ENCODE measurements around the gene XPNPEP1.

GRCh38 chr10:109926061-109926745, 2.9 kb upstream of the XPNPEP1 start:
- TF ChIP-seq CTCF (conservative IDR thresholded peaks at IDR 0.05; ENCODE audit: low read depth, low read length) (no peak), FOS (IDR thresholded peaks at IDR 0.05; ENCODE audit: low read depth, low read length) (no peak), POLR2A (IDR thresholded peaks at IDR 0.05; ENCODE audit: low read depth, low read length) (no peak), CHD1 (IDR thresholded peaks at IDR 0.05; ENCODE audit: low read depth, low read length) (no peak), RFX5 (IDR thresholded peaks at IDR 0.05; ENCODE audit: low read depth, low read length) (no peak), CEBPB (IDR thresholded peaks at IDR 0.05; ENCODE audit: low read depth, low read length) (no peak)

Measured in IMR-90 (cell line).